ENCODE measurements around the gene CALR3.

CALR3 gene

GRCh38 chr19:16518061-16518460 lies 22.1 kb upstream of the CALR3 start:
- Histone ChIP-seq H3K9ac (ENCODE audit: low read depth, low read length, poor library complexity, severe bottlenecking) (no peak overlapping the region), H3K4me1 (ENCODE audit: insufficient read depth, low read length, poor library complexity, severe bottlenecking) (no peaks in the 10 kb centered on the region), H3K36me3 (ENCODE audit: insufficient read depth, low read length) (peaks cover 60% of the 10 kb centered on the region; the same call in 1 of the 2 replicates), H3F3A (ENCODE audit: low read depth) (no peaks in the 10 kb centered on the region), H4K20me1 (ENCODE audit: insufficient read depth, low read length, poor library complexity, severe bottlenecking) (no peaks in the 10 kb centered on the region), H3K79me2 (ENCODE audit: insufficient read depth, low read length) (no peaks in the 10 kb centered on the region), H3K4me3 (ENCODE audit: low read length, poor library complexity, severe bottlenecking) (no peak overlapping the region), H3K9me2 (replicated peaks; ENCODE audit: low read depth, low read length) (no peaks in the 10 kb centered on the region), H3K4me2 (ENCODE audit: low read depth, low read length, poor library complexity, severe bottlenecking) (no peak overlapping the region), H2AFZ (ENCODE audit: low read length) (no peak overlapping the region), H3K27me3 (ENCODE audit: insufficient read depth, low read length, poor library complexity, severe bottlenecking) (no peaks in the 10 kb centered on the region), H3K9me3 (ENCODE audit: insufficient read depth, low read depth, low read length) (no peaks in the 10 kb centered on the region)
- TF ChIP-seq CTCF (conservative IDR thresholded peaks at IDR 0.05; ENCODE audit: low read length) (no peak), EZH2phosphoT487 (IDR thresholded peaks at IDR 0.05; ENCODE audit: borderline replicate concordance) (no peak)

GRCh38 chr19:16516923-16517610 lies 21.1 kb upstream of the CALR3 start:
- Histone ChIP-seq H3K36me3 (ENCODE audit: insufficient read depth, low read length) (peaks cover 52% of the 10 kb centered on the region; the same call in 1 of the 2 replicates), H3K27me3 (ENCODE audit: insufficient read depth, low read length, poor library complexity, severe bottlenecking) (no peaks in the 10 kb centered on the region), H2AFZ (ENCODE audit: low read length) (no peak overlapping the region), H3K4me1 (ENCODE audit: insufficient read depth, low read length, poor library complexity, severe bottlenecking) (no peaks in the 10 kb centered on the region), H4K20me1 (ENCODE audit: insufficient read depth, low read length, poor library complexity, severe bottlenecking) (no peaks in the 10 kb centered on the region), H3K9me2 (replicated peaks; ENCODE audit: low read depth, low read length) (no peaks in the 10 kb centered on the region), H3K79me2 (ENCODE audit: insufficient read depth, low read length) (no peaks in the 10 kb centered on the region), H3K4me3 (ENCODE audit: low read length, poor library complexity, severe bottlenecking) (no peak overlapping the region), H3F3A (ENCODE audit: low read depth) (no peaks in the 10 kb centered on the region), H3K4me2 (ENCODE audit: low read depth, low read length, poor library complexity, severe bottlenecking) (no peak overlapping the region), H3K9me3 (ENCODE audit: insufficient read depth, low read depth, low read length) (no peaks in the 10 kb centered on the region), H3K9ac (ENCODE audit: low read depth, low read length, poor library complexity, severe bottlenecking) (no peak overlapping the region)
- TF ChIP-seq EZH2phosphoT487 (IDR thresholded peaks at IDR 0.05; ENCODE audit: borderline replicate concordance) = no peak
- no peak for TF ChIP-seq CTCF (conservative IDR thresholded peaks at IDR 0.05; ENCODE audit: low read length)

- Histone ChIP-seq H3K4me1 (ENCODE audit: insufficient read depth, low read length, poor library complexity, severe bottlenecking) (no peaks in the 10 kb centered on the region), H3K36me3 (ENCODE audit: insufficient read depth, low read length) (peaks cover 45% of the 10 kb centered on the region; the same call in 1 of the 2 replicates), H2AFZ (ENCODE audit: low read length) (no peak overlapping the region), H3K4me2 (ENCODE audit: low read depth, low read length, poor library complexity, severe bottlenecking) (no peak overlapping the region), H3K4me3 (ENCODE audit: low read length, poor library complexity, severe bottlenecking) (no peak overlapping the region), H3K9me3 (ENCODE audit: insufficient read depth, low read depth, low read length) (no peaks in the 10 kb centered on the region), H3K79me2 (ENCODE audit: insufficient read depth, low read length) (no peaks in the 10 kb centered on the region), H3K27me3 (ENCODE audit: insufficient read depth, low read length, poor library complexity, severe bottlenecking) (no peaks in the 10 kb centered on the region), H3K9ac (ENCODE audit: low read depth, low read length, poor library complexity, severe bottlenecking) (no peak overlapping the region), H4K20me1 (ENCODE audit: insufficient read depth, low read length, poor library complexity, severe bottlenecking) (no peaks in the 10 kb centered on the region), H3K9me2 (replicated peaks; ENCODE audit: low read depth, low read length) (no peaks in the 10 kb centered on the region), H3F3A (ENCODE audit: low read depth) (no peaks in the 10 kb centered on the region)
- TF ChIP-seq CTCF (conservative IDR thresholded peaks at IDR 0.05; ENCODE audit: low read length) = no peak
- TF ChIP-seq EZH2phosphoT487 (IDR thresholded peaks at IDR 0.05; ENCODE audit: borderline replicate concordance) = no peak
Observed at GRCh38 chr19:16516381-16516780, 20.4 kb upstream of the CALR3 start.
